ENCODE measurements around the gene CCNB3. TPM values are rescaled to one million over a fixed set of nuclear protein-coding genes. Genes with fewer than 3 reads are reported as not detected.

CCNB3 gene
- total and polyA plus RNA-seq, 3 donors from 2014 or later, result 10.7 to 33.9 (median 15.4) TPM

DNA sequence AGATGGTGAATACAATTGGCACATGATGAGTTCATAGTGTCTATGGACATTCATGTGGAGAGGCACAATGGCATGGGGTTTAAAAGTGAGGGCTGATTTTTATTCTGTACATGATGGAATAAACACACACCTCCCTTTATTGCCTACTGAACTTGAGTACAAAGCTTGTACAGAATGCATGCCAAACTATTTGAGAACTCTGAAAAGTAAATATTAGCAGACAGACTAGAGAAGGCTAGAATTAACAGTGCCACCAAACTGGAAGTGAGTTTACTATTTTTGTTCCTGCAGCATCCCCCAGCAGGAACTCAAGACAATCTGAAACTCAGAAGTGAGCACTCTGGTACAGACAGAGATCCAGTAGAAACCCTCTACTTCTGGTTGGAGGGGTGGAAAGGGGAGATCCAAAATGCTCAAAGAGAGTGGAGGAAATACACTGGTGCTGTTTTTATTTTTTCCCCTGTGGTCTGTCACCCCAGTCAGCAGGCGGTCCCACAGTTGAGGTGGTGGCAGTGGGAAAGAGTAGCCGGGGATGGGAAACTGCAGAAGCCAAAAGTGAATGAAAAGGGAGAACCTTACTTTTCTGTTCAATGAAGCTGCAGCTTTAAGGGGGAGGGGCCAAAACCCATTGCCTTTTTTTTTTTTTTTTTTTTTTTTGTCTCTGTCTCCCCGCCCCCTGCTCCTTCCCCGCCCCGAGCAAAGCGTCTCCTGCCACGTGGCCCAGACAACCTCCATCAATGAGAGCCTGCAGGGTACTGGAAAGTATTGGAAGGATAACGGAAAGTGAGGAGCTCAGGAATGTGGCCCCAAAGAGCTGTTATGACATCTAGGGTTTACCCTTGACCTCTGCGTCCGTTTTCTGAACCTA is 24.3 kb upstream of the CCNB3 start:
- no peak overlapping the region for H3K4me3 ChIP-seq
- H3K27me3 ChIP-seq, result no peaks in the 10 kb centered on the region
- WGBS, 2 donors, result 28 to 38% methylated on average over 10 of the region's 10 CpGs
- no peaks in the 10 kb centered on the region for H3K9me3 ChIP-seq
- H3K36me3 ChIP-seq (ENCODE audit: low read depth, missing control alignments), result no peaks in the 10 kb centered on the region
- intact Hi-C loops (cut with DNase I; ENCODE audit: low total_unique reads), result no loop called here
- H3K27ac ChIP-seq, result no peak overlapping the region
- H3K4me1 ChIP-seq, result no peaks in the 10 kb centered on the region
- no peak for TF ChIP-seq POLR2A (IDR thresholded peaks at IDR 0.05)
- TF ChIP-seq, protein P1, sequence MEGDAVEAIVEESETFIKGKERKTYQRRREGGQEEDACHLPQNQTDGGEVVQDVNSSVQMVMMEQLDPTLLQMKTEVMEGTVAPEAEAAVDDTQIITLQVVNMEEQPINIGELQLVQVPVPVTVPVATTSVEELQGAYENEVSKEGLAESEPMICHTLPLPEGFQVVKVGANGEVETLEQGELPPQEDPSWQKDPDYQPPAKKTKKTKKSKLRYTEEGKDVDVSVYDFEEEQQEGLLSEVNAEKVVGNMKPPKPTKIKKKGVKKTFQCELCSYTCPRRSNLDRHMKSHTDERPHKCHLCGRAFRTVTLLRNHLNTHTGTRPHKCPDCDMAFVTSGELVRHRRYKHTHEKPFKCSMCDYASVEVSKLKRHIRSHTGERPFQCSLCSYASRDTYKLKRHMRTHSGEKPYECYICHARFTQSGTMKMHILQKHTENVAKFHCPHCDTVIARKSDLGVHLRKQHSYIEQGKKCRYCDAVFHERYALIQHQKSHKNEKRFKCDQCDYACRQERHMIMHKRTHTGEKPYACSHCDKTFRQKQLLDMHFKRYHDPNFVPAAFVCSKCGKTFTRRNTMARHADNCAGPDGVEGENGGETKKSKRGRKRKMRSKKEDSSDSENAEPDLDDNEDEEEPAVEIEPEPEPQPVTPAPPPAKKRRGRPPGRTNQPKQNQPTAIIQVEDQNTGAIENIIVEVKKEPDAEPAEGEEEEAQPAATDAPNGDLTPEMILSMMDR (IDR thresholded peaks at IDR 0.05), result no peak
- peak; percentile 26 for DNase-seq

DNA sequence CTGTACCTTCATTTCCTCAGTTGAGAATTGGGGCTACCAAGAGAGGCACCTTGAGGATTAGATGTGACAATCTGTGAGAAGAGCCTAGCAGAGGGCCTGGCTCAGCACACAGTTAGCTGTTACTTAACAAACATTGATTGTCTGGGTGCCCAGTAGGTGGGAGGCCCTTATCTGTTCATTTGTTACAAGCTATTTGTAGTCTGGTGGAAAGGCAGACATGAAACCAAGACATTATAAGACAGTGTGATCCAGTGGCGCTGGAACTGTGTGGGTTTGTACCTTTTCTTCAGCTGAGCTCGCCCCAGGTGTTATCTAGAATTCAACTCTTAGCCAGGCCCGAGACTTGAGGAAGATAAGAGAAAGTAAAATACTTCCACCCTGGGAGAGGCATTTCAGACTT is 20.7 kb upstream of the CCNB3 start:
- Histone ChIP-seq H3K9me3 (no peaks in the 10 kb centered on the region), H3K27ac (no peak overlapping the region), H3K36me3 (ENCODE audit: low read depth, missing control alignments) (no peaks in the 10 kb centered on the region), H3K4me3 (no peak overlapping the region), H3K27me3 (no peaks in the 10 kb centered on the region), H3K4me1 (no peaks in the 10 kb centered on the region)
- TF ChIP-seq, protein P1 (IDR thresholded peaks at IDR 0.05), result no peak
- TF ChIP-seq POLR2A (IDR thresholded peaks at IDR 0.05), result no peak
- intact Hi-C loops (cut with DNase I; ENCODE audit: low total_unique reads), result no loop called here
- 85 to 91% methylated on average over 3 of the region's 3 CpGs for WGBS, 2 donors
- peak; percentile 67 for DNase-seq

DNA sequence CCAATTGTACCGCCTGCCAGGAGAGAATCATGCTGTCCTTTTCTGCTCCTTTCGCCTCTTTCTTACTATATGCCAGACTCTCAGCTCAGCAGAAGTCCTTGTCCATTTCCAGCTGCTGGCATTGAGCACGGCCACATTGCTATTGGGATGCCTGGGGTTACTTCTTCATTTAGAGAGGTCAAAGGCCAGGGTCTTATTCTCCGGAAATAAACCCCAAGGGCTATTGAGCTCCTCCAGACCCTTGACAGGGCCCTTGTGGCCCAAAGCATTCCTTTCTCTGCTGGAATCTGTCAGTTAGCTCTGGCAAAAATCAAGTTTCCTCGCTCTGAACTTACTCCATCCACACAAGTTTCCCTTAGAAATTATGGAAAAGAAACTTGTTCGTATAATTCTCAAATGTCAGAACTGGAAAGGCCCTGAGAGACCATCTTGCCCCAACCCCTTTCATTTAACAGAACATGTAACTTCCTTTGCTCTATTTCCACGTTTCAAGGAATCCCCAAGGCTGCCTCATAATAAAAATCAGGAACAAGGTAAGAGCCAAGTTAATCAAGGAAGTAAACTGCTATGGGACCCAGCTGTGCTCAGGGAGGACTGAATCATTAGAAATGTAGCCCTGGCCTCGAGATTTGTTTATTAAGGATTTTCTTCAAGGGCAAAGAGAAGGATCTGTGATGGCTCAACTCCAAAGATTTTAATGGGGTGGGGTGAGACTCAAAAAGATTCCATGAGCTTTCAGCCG is 15.5 kb upstream of the CCNB3 start:
- H3K36me3 ChIP-seq (ENCODE audit: low read depth, missing control alignments), result no peaks in the 10 kb centered on the region
- 34 to 48% methylated on average over 8 to 9 of the region's 9 CpGs for WGBS, 2 donors
- H3K4me3 ChIP-seq, result no peak overlapping the region
- TF ChIP-seq, protein P1 (IDR thresholded peaks at IDR 0.05), result no peak
- TF ChIP-seq POLR2A (IDR thresholded peaks at IDR 0.05), result no peak
- no peaks in the 10 kb centered on the region for H3K27me3 ChIP-seq
- no peak for DNase-seq
- peak overlapping the region in 1 of 2 donors; percentile 45 for H3K27ac ChIP-seq
- no peaks in the 10 kb centered on the region for H3K4me1 ChIP-seq
- intact Hi-C loops (cut with DNase I; ENCODE audit: low total_unique reads), result no loop called here
- no peaks in the 10 kb centered on the region for H3K9me3 ChIP-seq

DNA sequence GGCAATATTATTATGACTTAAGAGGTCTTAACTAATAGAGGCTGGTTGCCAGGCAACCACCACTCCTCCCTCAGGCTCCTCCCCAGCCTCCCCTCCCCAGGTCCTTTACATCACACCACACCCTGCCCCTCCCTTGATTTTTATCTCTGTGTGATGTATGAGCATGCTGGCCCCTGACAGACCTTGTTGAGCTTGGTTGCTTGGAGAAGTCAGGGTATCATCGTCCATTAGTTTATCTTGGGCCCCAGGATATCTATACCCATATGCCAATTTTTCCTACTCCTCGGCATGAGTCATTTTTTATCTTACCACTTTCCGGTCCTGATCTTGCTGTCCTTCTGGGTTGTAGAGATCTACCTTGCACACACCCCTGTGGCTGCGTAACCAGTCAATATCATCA is 6.2 kb upstream of the CCNB3 start:
- Histone ChIP-seq H3K27ac (no peak overlapping the region), H3K36me3 (ENCODE audit: low read depth, missing control alignments) (no peaks in the 10 kb centered on the region), H3K9me3 (no peaks in the 10 kb centered on the region), H3K27me3 (no peaks in the 10 kb centered on the region), H3K4me1 (no peaks in the 10 kb centered on the region), H3K4me3 (no peak overlapping the region)
- intact Hi-C loops (cut with DNase I; ENCODE audit: low total_unique reads), result no loop called here
- TF ChIP-seq, protein P1 (IDR thresholded peaks at IDR 0.05), result no peak
- no peak for TF ChIP-seq POLR2A (IDR thresholded peaks at IDR 0.05)
- DNase-seq, result no peak
- 93 to 94% methylated on average over 4 of the region's 4 CpGs for WGBS, 2 donors
